Suppressor macrophage treated with lipopolysaccharide for 1 hour (primary cell): ENCODE measurements around the gene SS18L1.
A peak's percentile ranks its signal among the peaks of the same experiment; 100 is the strongest.

Experiments used
- DNase-seq, 3 donors: peaks; one replicate each; pipeline ENCODE4 v3.0.0-alpha.2; 2020 to 2022

SS18L1 gene

GRCh38 chr20:62175711-62176110 lies 32.1 kb downstream of the SS18L1 start:
- DNase-seq, result no peak

GRCh38 chr20:62176866-62177265 lies 33.3 kb downstream of the SS18L1 start:
- no peak for DNase-seq

GRCh38 chr20:62177307-62177706 lies 33.7 kb downstream of the SS18L1 start:
- DNase-seq, result no peak

GRCh38 chr20:62178316-62179161 lies 35.0 kb downstream of the SS18L1 start:
- no peak for DNase-seq

- no peak for DNase-seq
Measured at GRCh38 chr20:62179162-62179504, 35.6 kb downstream of the SS18L1 start.

GRCh38 chr20:62181808-62182207 lies 38.2 kb downstream of the SS18L1 start:
- no peak for DNase-seq

GRCh38 chr20:62182469-62183425 lies 39.2 kb downstream of the SS18L1 start, which contains the start of gene MTG2:
Gene MTG2, plus strand, starts transcription at chr20:62183028. Its CDS starts 10,393 bp downstream, at chr20:62193421.
- DNase-seq, result peak; percentile 98 to 99 (median 98)

- DNase-seq, result peak in 2 of 3 donors; percentile 7 to 14
Measured at GRCh38 chr20:62183426-62184142, 40.0 kb downstream of the SS18L1 start.

GRCh38 chr20:62186096-62186426 lies 42.5 kb downstream of the SS18L1 start:
- no peak for DNase-seq

- DNase-seq, result peak; percentile 8 to 59 (median 36)
Measured at GRCh38 chr20:62186887-62187866, 43.6 kb downstream of the SS18L1 start.

GRCh38 chr20:62190639-62191411 lies 47.3 kb downstream of the SS18L1 start:
- no peak for DNase-seq

- no peak for DNase-seq
Measured at GRCh38 chr20:62191781-62192559, 48.4 kb downstream of the SS18L1 start.

- DNase-seq, result no peak
Measured at GRCh38 chr20:62192635-62193034, 49.1 kb downstream of the SS18L1 start.

GRCh38 chr20:62193079-62194025 lies 49.8 kb downstream of the SS18L1 start:
- DNase-seq, result no peak

- DNase-seq, result no peak
Measured at GRCh38 chr20:62195075-62195405, 51.5 kb downstream of the SS18L1 start.

GRCh38 chr20:62195736-62196135 lies 52.2 kb downstream of the SS18L1 start:
- DNase-seq, result no peak

- DNase-seq, result no peak
Measured at GRCh38 chr20:62196286-62196685, 52.7 kb downstream of the SS18L1 start.

GRCh38 chr20:62197311-62197710 lies 53.7 kb downstream of the SS18L1 start:
- DNase-seq, result no peak

GRCh38 chr20:62197801-62198200 lies 54.2 kb downstream of the SS18L1 start:
- DNase-seq, result no peak
